Kidney (tissue), 14 donors: Measurements from ENCODE around the gene SVOPL. TPM values are rescaled to one million over a fixed set of nuclear protein-coding genes. Genes with fewer than 3 reads are reported as not detected.

Experiments
- DNase-seq, 5 donors: peaks; one replicate each; pipeline ENCODE4 v3.0.0-alpha.2; 2013 to 2020
- FAIRE-seq: peaks from 2 replicates; lab custom pipeline; 2012; peaks lifted over from hg19 to GRCh38; lab: Jason Lieb, UNC
- H3K27ac ChIP-seq, 2 donors: one replicate each; pipeline ENCODE4 v1.7.0; 2013; ENCODE audit warnings: low read depth in 2 of 2, low read length in 2 of 2, inconsistent platforms in 1 of 2
- H3K27me3 ChIP-seq: one replicate; pipeline ENCODE4 v1.7.1; 2013; ENCODE audit warnings: low read length, inconsistent platforms; ENCODE audit not compliant: control insufficient read depth, insufficient read depth
- H3K36me3 ChIP-seq, 3 donors: one replicate each; pipeline versions ENCODE4 v1.7.0 to v1.7.1; 2013; ENCODE audit warnings: low read length in 3 of 3, control low read depth in 1 of 3, inconsistent platforms in 1 of 3; ENCODE audit not compliant: insufficient read depth in 3 of 3, control insufficient read depth in 2 of 3
- H3K4me1 ChIP-seq, 3 donors: one replicate each; pipeline versions ENCODE4 v1.7.0 to v1.7.1; 2013; ENCODE audit warnings: low read length in 3 of 3, inconsistent platforms in 1 of 3, low read depth in 1 of 3; ENCODE audit not compliant: control insufficient read depth in 2 of 3, insufficient read depth in 2 of 3
- H3K4me3 ChIP-seq, 3 donors: one replicate each; pipeline versions ENCODE4 v1.7.0 to v1.8.1; 2013; ENCODE audit warnings: low read length in 3 of 3, control low read depth in 1 of 3, inconsistent platforms in 1 of 3
- H3K9ac ChIP-seq, 3 donors: one replicate each; pipeline versions ENCODE4 v1.7.0 to v1.7.1; 2013; ENCODE audit warnings: low read length in 3 of 3, control low read depth in 1 of 3, inconsistent platforms in 1 of 3
- H3K9me3 ChIP-seq, 3 donors: one replicate each; pipeline versions ENCODE4 v1.7.0 to v1.7.1; 2013; ENCODE audit warnings: low read length in 3 of 3, control low read depth in 1 of 3, inconsistent platforms in 1 of 3; ENCODE audit not compliant: control insufficient read depth in 2 of 3, insufficient read depth in 1 of 3
- intact Hi-C: fragments of 100-400 bp; cut with DNase I; formaldehyde crosslinking; loops from one replicate; pipeline ENCODE4 v1.11.1; 2022
- polyA plus RNA-seq: library from polyadenylated mRNA; stranded (reverse); fragments of 350-450 nt; fragmentation: Illumina TruSeq; extraction: RNeasy Lipid Tissue Mini Kit (QIAGEN cat#74804); gene quantifications from one replicate; pipeline ENCODE4 v1.2.3, GENCODE V29; 2014; ENCODE audit warnings: low read depth, low replicate concordance; ENCODE audit not compliant: insufficient read depth
- total RNA-seq: library from RNA; stranded (reverse); fragmentation: NEBNext Ultra II Directional; extraction: Animal tissue kit (Norgen Biotek cat#: 25700); gene quantifications from one replicate; pipeline ENCODE4 v1.2.1, GENCODE V29; 2021
- TF ChIP-seq, protein P1 (sequence below): IDR thresholded peaks from 3 replicates; pipeline ENCODE4 v1.5.1; 2012; ENCODE audit warnings: mild to moderate bottlenecking, moderate library complexity, borderline replicate concordance; ENCODE audit not compliant: insufficient read depth; ENCODE audit errors: extremely low read depth
- donor health status: control.
- donor health status: control.
- donor health status: control.
- donor health status: control.
- donor health status: control.
- donor health status: DM: yes; HTN: yes; CAD: no.
- donor health status: Normal renal cell carcinoma (clear cell type).

Gene SVOPL
- total and polyA plus RNA-seq, 2 donors from 2014 or later = 2.4 to 5.1 TPM

DNA sequence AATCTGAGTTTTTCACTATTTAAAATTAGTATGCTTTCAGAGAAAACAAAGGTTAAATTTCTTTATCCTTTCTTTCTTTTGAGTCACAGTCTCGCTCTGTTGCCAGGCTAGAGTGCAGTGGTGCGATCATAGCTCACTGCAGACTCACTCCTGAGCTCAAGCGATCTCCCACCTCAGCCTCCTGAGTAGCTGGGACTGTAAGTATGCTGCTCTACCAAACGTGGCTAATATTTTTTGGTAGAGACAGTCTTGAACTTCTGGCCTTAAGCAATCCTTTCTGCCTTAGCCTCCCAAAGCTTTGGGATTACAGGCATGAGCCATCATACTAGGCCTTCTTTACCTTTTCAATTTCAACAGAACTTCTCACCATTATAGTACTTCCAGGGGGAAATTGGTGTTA is 127.4 kb downstream of the SVOPL start:
- no peak overlapping the region for H3K9ac ChIP-seq
- no peaks in the 10 kb centered on the region for H3K4me1 ChIP-seq
- no peak for FAIRE-seq
- no peak overlapping the region for H3K27ac ChIP-seq
- no peaks in the 10 kb centered on the region for H3K9me3 ChIP-seq
- TF ChIP-seq, protein P1, sequence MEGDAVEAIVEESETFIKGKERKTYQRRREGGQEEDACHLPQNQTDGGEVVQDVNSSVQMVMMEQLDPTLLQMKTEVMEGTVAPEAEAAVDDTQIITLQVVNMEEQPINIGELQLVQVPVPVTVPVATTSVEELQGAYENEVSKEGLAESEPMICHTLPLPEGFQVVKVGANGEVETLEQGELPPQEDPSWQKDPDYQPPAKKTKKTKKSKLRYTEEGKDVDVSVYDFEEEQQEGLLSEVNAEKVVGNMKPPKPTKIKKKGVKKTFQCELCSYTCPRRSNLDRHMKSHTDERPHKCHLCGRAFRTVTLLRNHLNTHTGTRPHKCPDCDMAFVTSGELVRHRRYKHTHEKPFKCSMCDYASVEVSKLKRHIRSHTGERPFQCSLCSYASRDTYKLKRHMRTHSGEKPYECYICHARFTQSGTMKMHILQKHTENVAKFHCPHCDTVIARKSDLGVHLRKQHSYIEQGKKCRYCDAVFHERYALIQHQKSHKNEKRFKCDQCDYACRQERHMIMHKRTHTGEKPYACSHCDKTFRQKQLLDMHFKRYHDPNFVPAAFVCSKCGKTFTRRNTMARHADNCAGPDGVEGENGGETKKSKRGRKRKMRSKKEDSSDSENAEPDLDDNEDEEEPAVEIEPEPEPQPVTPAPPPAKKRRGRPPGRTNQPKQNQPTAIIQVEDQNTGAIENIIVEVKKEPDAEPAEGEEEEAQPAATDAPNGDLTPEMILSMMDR = no peak
- no peaks in the 10 kb centered on the region for H3K27me3 ChIP-seq
- H3K36me3 ChIP-seq = peaks cover 4 to 9% (median 8%) of the 10 kb centered on the region in 3 donors
- no peak for DNase-seq
- intact Hi-C loops = no loop called here
- no peak overlapping the region for H3K4me3 ChIP-seq

DNA sequence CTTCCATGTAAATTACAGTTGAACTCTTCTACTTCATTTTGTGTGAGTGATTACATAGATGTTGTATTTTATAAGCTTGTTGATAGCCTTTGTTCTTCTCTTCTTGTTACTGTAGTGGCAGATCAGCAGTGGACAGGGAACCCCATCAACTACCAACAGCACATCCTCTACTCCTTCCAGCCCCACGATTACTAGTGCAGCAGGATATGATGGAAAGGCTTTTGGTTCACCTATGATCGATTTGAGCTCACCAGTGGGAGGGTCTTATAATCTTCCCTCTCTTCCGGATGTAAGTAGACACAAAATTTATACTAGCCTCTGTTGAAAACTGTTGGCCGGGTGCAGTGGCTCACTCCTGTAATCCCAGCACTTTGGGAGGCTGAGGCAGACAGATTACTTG is 130.4 kb downstream of the SVOPL start:
- no peak overlapping the region for H3K27ac ChIP-seq
- DNase-seq (no peak), FAIRE-seq (no peak)
- H3K9me3 ChIP-seq = peaks cover 0 to 3% (median 0%) of the 10 kb centered on the region in 3 donors
- peaks cover 3 to 11% (median 9%) of the 10 kb centered on the region in 3 donors for H3K36me3 ChIP-seq
- no peaks in the 10 kb centered on the region for H3K27me3 ChIP-seq
- intact Hi-C loops = no loop called here
- H3K4me3 ChIP-seq = no peak overlapping the region
- TF ChIP-seq, protein P1 = no peak
- H3K9ac ChIP-seq = no peak overlapping the region
- H3K4me1 ChIP-seq = no peaks in the 10 kb centered on the region

DNA sequence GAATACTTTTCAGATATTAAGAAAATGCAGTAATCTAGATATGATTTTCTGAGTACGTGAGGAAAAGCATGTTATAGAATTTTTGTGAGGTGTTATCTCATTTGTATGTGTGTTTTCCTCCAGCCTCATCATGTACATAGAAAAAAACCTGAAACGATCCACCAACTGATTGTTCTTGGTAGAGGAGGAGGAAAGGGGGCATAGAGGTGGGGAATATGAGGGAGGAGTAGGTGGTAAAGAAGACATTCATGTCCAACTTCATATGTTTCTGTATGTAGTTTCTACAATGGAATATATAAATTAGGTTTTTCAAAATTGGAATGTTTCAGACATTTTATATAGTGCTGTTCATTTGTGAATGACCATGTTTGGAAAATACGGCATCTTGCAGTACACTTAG is 131.7 kb downstream of the SVOPL start:
- Histone ChIP-seq H3K4me1 (no peaks in the 10 kb centered on the region), H3K27me3 (no peaks in the 10 kb centered on the region), H3K27ac (no peak overlapping the region), H3K36me3 (peaks cover 14 to 18% (median 16%) of the 10 kb centered on the region in 3 donors), H3K9ac (no peak overlapping the region), H3K9me3 (peaks cover 0 to 15% (median 4%) of the 10 kb centered on the region in 3 donors), H3K4me3 (no peak overlapping the region)
- TF ChIP-seq, protein P1 = no peak
- intact Hi-C loops = no loop called here
- FAIRE-seq (no peak), DNase-seq (no peak)

DNA sequence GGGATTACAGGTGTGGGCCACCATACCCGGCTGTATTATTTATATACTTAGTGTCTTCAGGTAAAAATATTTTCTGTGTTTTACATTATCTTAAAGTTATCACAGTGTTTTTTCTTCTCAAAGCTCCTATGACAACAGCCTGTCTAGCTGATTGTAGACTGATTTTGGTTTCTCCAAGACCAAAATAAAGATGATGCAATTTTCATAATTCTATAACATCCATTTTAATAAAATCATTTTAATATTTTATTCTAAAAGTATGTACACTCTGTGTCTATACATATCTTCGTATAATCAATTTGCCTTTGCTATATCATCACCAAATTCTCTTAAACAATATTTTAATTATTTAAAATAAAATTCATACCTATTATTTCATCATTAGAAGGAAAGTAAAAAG is 132.5 kb downstream of the SVOPL start:
- no peak for DNase-seq
- Histone ChIP-seq H3K36me3 (peaks cover 18 to 21% (median 20%) of the 10 kb centered on the region in 3 donors), H3K27ac (no peak overlapping the region), H3K4me3 (no peak overlapping the region), H3K9ac (no peak overlapping the region), H3K9me3 (peaks cover 1 to 20% (median 4%) of the 10 kb centered on the region in 3 donors), H3K27me3 (no peaks in the 10 kb centered on the region), H3K4me1 (no peaks in the 10 kb centered on the region)
- TF ChIP-seq, protein P1 = no peak
- intact Hi-C loops = no loop called here
- FAIRE-seq = peak; percentile 37
